K562 (cell line): ENCODE results near the gene NDST1. TPM values are rescaled to one million over a fixed set of nuclear protein-coding genes. Genes with fewer than 3 reads are reported as not detected.

Source experiments
- ADNP ChIP-seq: fragments of 200-800 bp; sonication (Bioruptor generic); IDR thresholded peaks from 2 replicates; pipeline ENCODE4 v1.6.1; 2016; ENCODE audit warnings: missing genetic modification characterization, missing compliant biosample characterization
- ARNT ChIP-seq, 2 experiments: fragments of 450-650 bp; IDR thresholded peaks; 2 replicates each; pipeline ENCODE4 v1.6.1; 2016; ENCODE audit warnings: mild to moderate bottlenecking in 1 of 2
- ATF1 ChIP-seq, 2 experiments: fragments of 450-650 bp in 1 of 2; IDR thresholded peaks; 2 replicates each; pipeline ENCODE4 v1.6.1; 2016; ENCODE audit warnings: missing compliant biosample characterization in 1 of 2, missing genetic modification characterization in 1 of 2
- CTBP1 ChIP-seq: fragments of 450-650 bp; IDR thresholded peaks from 2 replicates; pipeline ENCODE4 v1.6.1; 2016; ENCODE audit warnings: borderline replicate concordance
- FUS ChIP-seq: fragments of 200-400 bp; formaldehyde crosslinking; optimal IDR thresholded peaks from 2 replicates; pipeline ENCODE3; 2017; ENCODE audit warnings: low read depth, low read length
- GABPA ChIP-seq: fragments of 200-800 bp; sonication (Bioruptor generic); conservative IDR thresholded peaks from 2 replicates; pipeline ENCODE4 v1.6.1; 2016; ENCODE audit warnings: low read depth, missing genetic modification characterization, missing compliant biosample characterization
- GATA2 ChIP-seq: sonication (generic); formaldehyde crosslinking; IDR thresholded peaks from 2 replicates; pipeline ENCODE4 v1.4.0; 2020; ENCODE audit warnings: mild to moderate bottlenecking, missing genetic modification reagents
- HDAC8 ChIP-seq: fragments of 450-650 bp; IDR thresholded peaks from 2 replicates; pipeline ENCODE4 v1.6.1; 2016; ENCODE audit warnings: mild to moderate bottlenecking, missing genetic modification characterization, moderate library complexity, missing compliant biosample characterization
- KLF1 ChIP-seq: fragments of 450-650 bp; IDR thresholded peaks from 2 replicates; pipeline ENCODE4 v1.6.1; 2016; ENCODE audit warnings: missing genetic modification characterization, missing compliant biosample characterization
- MBD2 ChIP-seq: sonication (generic); IDR thresholded peaks from 2 replicates; pipeline ENCODE4 v1.6.1; 2016; ENCODE audit warnings: low read depth, borderline replicate concordance
- NFIX ChIP-seq: fragments of 250-450 bp; sonication (Bioruptor Pico); IDR thresholded peaks from 2 replicates; pipeline ENCODE4 v1.4.0; 2020; ENCODE audit warnings: low read depth, mild to moderate bottlenecking, moderate library complexity
- NR2F6 ChIP-seq: fragments of 450-650 bp; formaldehyde crosslinking; IDR thresholded peaks from 2 replicates; pipeline ENCODE4 v1.4.0; 2020; ENCODE audit warnings: mild to moderate bottlenecking
- RB1 ChIP-seq: fragments of 450-650 bp; IDR thresholded peaks from 2 replicates; pipeline ENCODE4 v1.6.1; 2017; ENCODE audit warnings: low read depth, mild to moderate bottlenecking
- RBM17 ChIP-seq: fragments of 200-400 bp; formaldehyde crosslinking; IDR thresholded peaks from 2 replicates; pipeline ENCODE4 v1.6.1; 2017; ENCODE audit warnings: low read depth, mild to moderate bottlenecking, low read length, borderline replicate concordance
- RBM34 ChIP-seq: fragments of 200-400 bp; formaldehyde crosslinking; IDR thresholded peaks from 2 replicates; pipeline ENCODE4 v1.6.1; 2018; ENCODE audit warnings: low read length, borderline replicate concordance; ENCODE audit not compliant: insufficient read depth
- RNF2 ChIP-seq: sonication (generic); IDR thresholded peaks from 2 replicates; pipeline ENCODE4 v1.6.1; 2016
- SAP30 ChIP-seq: fragments of 200-600 bp; sonication (generic); IDR thresholded peaks from 2 replicates; pipeline ENCODE4 v1.6.1; 2012; ENCODE audit warnings: borderline replicate concordance, low read depth, mild to moderate bottlenecking, moderate library complexity, low read length, control low read depth, inconsistent platforms; ENCODE audit not compliant: insufficient read depth, poor library complexity, severe bottlenecking
- SIN3A ChIP-seq, 2 experiments: fragments of 150-350 bp in 1 of 2; IDR thresholded peaks; 2 replicates each; pipeline ENCODE4 v1.6.1; 2011 to 2016; ENCODE audit warnings: borderline replicate concordance in 2 of 2, low read depth in 2 of 2, low read length in 2 of 2, mild to moderate bottlenecking in 2 of 2, moderate library complexity in 2 of 2; ENCODE audit not compliant: control insufficient read depth in 1 of 2
- TAF9B ChIP-seq: fragments of 450-650 bp; IDR thresholded peaks from 2 replicates; pipeline ENCODE4 v1.6.1; 2018; ENCODE audit warnings: mild to moderate bottlenecking; ENCODE audit not compliant: partially characterized antibody
- UBTF ChIP-seq, 2 experiments: IDR thresholded peaks; 2 replicates each; pipeline ENCODE4 v1.6.1; 2012; ENCODE audit warnings: improper control_type of control experiment in 2 of 2, low read depth in 2 of 2, low read length in 2 of 2, borderline replicate concordance in 1 of 2
- ZBTB1 ChIP-seq: sonication (generic); formaldehyde crosslinking; IDR thresholded peaks from 2 replicates; pipeline ENCODE4 v1.8.1; 2023; ENCODE audit warnings: missing genetic modification reagents, low read depth, mild to moderate bottlenecking, borderline replicate concordance
- polyA plus RNA-seq, 8 experiments: library from polyadenylated mRNA; depleted of rRNA in 4 of 8; stranded (reverse) in 5 of 8; unstranded in 3 of 8; fragments of >200 nt; fragmentation: Nextera tagmentation in 2 of 8; fragmentation: Illumina TruSeq in 1 of 8; extraction: Ambion mirVana in 2 of 8; extraction: Trizol in 1 of 8; gene quantifications; 2 replicates each; pipeline versions ENCODE4 v1.2.1 to v1.2.3, GENCODE V29; 2011 to 2014; ENCODE audit warnings: inconsistent platforms in 1 of 8, missing spikeins in 1 of 8
- total RNA-seq, 7 experiments: library from RNA; depleted of rRNA in 6 of 7; stranded (reverse); fragments of >200 nt in 6 of 7; fragmentation: Illumina TruSeq in 2 of 7; extraction: Trizol in 2 of 7; gene quantifications; 2 replicates each; pipeline versions ENCODE4 v1.2.1 to v1.2.3, GENCODE V29; 2011 to 2021; ENCODE audit warnings: low replicate concordance in 1 of 7
- TF ChIP-seq, protein P1 (sequence below): sonication (generic); formaldehyde crosslinking; IDR thresholded peaks from 2 replicates; pipeline ENCODE4 v1.8.0; 2023; ENCODE audit warnings: mild to moderate bottlenecking, missing genetic modification reagents
- TF ChIP-seq, protein P2 (sequence below): fragments of 450-650 bp; IDR thresholded peaks from 2 replicates; pipeline ENCODE4 v1.6.1; 2016; ENCODE audit warnings: borderline replicate concordance

The NDST1 gene
- total and polyA plus RNA-seq, 9 of the 15 experiments (the other 6 are each of a cell fraction or from before 2014, with no cell fraction given) = 0.38 to 47.9 (median 9.9) TPM

DNA sequence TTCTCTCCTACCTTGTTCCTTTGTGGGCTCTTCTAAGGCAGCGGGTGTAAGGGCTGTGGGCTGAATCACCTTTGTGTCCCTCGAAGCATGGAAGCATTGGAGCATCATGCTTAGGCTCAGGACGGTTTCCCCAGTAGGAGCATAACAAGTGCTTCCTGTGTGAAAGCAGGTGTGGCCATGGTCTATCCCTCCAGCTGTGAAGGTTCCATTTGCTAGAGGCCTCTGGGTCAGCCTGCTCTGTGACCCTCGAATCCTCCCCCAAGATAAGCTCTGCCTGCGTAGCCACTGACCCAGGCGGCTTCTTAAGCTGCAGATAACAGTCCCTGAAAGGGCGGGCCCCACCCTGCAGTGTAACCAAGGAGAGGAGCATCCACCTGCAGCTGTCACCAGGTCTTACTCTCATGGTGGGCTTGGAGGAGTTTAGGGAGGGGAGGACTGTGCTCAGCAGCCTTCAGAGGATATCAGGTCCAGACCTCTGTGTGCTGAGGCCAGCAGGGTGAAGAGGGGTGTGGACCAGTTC is 8.4 kb upstream of the NDST1 start (continued):
- TF ChIP-seq GABPA = peak; percentile 66
- no peak for TF ChIP-seq ATF1 (CRISPR knock-in tag; IDR thresholded peaks at IDR 0.05)
- peak; percentile 87 for TF ChIP-seq ATF1 (tag; IDR thresholded peaks at IDR 0.05)
- peak; percentile 98 for TF ChIP-seq CTBP1
- no peak for TF ChIP-seq FUS
- TF ChIP-seq, protein P1, sequence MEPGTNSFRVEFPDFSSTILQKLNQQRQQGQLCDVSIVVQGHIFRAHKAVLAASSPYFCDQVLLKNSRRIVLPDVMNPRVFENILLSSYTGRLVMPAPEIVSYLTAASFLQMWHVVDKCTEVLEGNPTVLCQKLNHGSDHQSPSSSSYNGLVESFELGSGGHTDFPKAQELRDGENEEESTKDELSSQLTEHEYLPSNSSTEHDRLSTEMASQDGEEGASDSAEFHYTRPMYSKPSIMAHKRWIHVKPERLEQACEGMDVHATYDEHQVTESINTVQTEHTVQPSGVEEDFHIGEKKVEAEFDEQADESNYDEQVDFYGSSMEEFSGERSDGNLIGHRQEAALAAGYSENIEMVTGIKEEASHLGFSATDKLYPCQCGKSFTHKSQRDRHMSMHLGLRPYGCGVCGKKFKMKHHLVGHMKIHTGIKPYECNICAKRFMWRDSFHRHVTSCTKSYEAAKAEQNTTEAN (CRISPR knock-in tag) = 0 out of 2 replicates have a peak, but pooled peaks have one; percentile 70
- no peak for TF ChIP-seq NFIX
- peak; percentile 75; the same call in 1 of the 2 replicates for TF ChIP-seq RNF2
- no peak for TF ChIP-seq TAF9B
- no peak for TF ChIP-seq SAP30
- peak; percentile 93 for TF ChIP-seq GATA2 (CRISPR knock-in tag)
- TF ChIP-seq HDAC8 (tag) = no peak
- no peak for TF ChIP-seq RBM17
- TF ChIP-seq ZBTB1 (CRISPR knock-in tag) = no peak
- no peak for TF ChIP-seq RBM34
- TF ChIP-seq, protein P2, sequence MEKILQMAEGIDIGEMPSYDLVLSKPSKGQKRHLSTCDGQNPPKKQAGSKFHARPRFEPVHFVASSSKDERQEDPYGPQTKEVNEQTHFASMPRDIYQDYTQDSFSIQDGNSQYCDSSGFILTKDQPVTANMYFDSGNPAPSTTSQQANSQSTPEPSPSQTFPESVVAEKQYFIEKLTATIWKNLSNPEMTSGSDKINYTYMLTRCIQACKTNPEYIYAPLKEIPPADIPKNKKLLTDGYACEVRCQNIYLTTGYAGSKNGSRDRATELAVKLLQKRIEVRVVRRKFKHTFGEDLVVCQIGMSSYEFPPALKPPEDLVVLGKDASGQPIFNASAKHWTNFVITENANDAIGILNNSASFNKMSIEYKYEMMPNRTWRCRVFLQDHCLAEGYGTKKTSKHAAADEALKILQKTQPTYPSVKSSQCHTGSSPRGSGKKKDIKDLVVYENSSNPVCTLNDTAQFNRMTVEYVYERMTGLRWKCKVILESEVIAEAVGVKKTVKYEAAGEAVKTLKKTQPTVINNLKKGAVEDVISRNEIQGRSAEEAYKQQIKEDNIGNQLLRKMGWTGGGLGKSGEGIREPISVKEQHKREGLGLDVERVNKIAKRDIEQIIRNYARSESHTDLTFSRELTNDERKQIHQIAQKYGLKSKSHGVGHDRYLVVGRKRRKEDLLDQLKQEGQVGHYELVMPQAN = 0 out of 2 replicates have a peak, but pooled peaks have one; percentile 45
- TF ChIP-seq KLF1 (tag) = peak; percentile 78; the same call in 1 of the 2 replicates
- 0 out of 2 replicates have a peak, but pooled peaks have one; percentile 32 for TF ChIP-seq RB1
- 0 out of 4 replicates have a peak, but pooled peaks have one; percentile 36 to 60 for TF ChIP-seq ARNT (IDR thresholded peaks at IDR 0.05)
- TF ChIP-seq UBTF (IDR thresholded peaks at IDR 0.05; ENCODE audit: borderline replicate concordance in 1 of 2, low read depth in 2 of 2, low read length in 2 of 2) = 0 out of 4 replicates have a peak, but pooled peaks of 1 of the 2 experiments have one; percentile 70
- TF ChIP-seq NR2F6 = no peak
- TF ChIP-seq ADNP (tag) = no peak
- TF ChIP-seq MBD2 = 0 out of 2 replicates have a peak, but pooled peaks have one; percentile 55
- TF ChIP-seq SIN3A (IDR thresholded peaks at IDR 0.05; ENCODE audit: borderline replicate concordance in 2 of 2, control insufficient read depth in 1 of 2, low read depth in 2 of 2, low read length in 2 of 2) = peak; percentile 19 to 74; a peak in 3 of 4 replicates
